PFSK-1 (cell line): Measurements from ENCODE around the gene FDXR.

ENCODE experiments used
- FOXP2 ChIP-seq: optimal IDR thresholded peaks from 2 replicates; pipeline ENCODE3; 2011; ENCODE audit warnings: borderline replicate concordance, control low read depth, inconsistent platforms; ENCODE audit not compliant: insufficient read depth; ENCODE audit errors: extremely low read length, extremely low read depth
- POLR2AphosphoS5 ChIP-seq: IDR thresholded peaks from 2 replicates; pipeline ENCODE4 v1.6.1; 2012; ENCODE audit warnings: low read depth, mild to moderate bottlenecking, control low read depth, low read length, moderate library complexity
- REST ChIP-seq, 2 experiments: IDR thresholded peaks; 2 replicates each; pipeline versions ENCODE4 v1.6.1 to v1.8.0; 2011 to 2012; ENCODE audit warnings: low read depth in 2 of 2, low read length in 2 of 2, control low read depth in 1 of 2, inconsistent platforms in 1 of 2, mild to moderate bottlenecking in 1 of 2, moderate library complexity in 1 of 2; ENCODE audit not compliant: insufficient read depth in 1 of 2
- SIN3A ChIP-seq: IDR thresholded peaks from 2 replicates; pipeline ENCODE4 v1.6.1; 2012; ENCODE audit warnings: mild to moderate bottlenecking, low read length, moderate library complexity, borderline replicate concordance; ENCODE audit not compliant: insufficient read depth
- TAF1 ChIP-seq: IDR thresholded peaks from 2 replicates; pipeline ENCODE4 v1.6.1; 2012; ENCODE audit warnings: low read length, control low read depth, borderline replicate concordance; ENCODE audit not compliant: insufficient read depth

FDXR gene

DNA sequence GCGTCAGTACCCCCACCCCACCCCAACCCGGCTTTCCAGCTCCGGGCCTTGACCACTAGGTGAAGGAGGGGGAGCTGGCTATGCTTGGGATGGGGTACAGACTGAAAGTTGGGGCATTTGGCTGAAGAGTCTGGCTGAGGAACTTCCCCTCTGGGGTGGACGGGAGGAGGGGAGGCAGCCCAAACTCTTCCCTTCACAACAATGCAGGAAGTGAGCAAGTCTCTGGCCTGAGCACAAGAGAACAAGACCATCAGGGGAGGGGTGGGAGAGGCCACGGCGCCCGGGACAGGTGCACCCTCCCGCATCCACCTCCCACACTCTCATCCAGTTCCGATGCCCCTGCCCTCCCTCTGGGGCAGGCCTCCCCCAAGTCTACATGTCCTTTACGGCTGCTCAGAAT is 44.6 kb upstream of the FDXR start:
- TF ChIP-seq REST (IDR thresholded peaks at IDR 0.05; ENCODE audit: insufficient read depth in 1 of 2, low read depth in 2 of 2, low read length in 2 of 2) (no peak), TAF1 (no peak), SIN3A (no peak), FOXP2 (no peak), POLR2AphosphoS5 (no peak)

DNA sequence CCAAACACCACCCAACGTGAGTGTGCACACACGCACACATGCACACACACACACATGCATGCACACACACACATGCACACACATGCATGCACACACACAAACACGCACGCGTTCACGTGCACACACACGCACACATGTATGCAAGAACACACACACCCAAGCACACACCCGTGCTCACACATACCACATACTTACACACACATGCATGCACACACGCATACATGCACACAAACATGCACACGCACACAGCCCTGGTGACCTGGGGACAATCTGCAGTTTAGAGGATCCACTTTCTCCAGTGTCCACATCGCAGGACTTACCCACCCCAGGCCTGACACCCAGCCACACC is 44.0 kb upstream of the FDXR start:
- TF ChIP-seq TAF1: no peak
- no peak for TF ChIP-seq POLR2AphosphoS5
- no peak for TF ChIP-seq SIN3A
- TF ChIP-seq FOXP2: no peak
- no peak for TF ChIP-seq REST (IDR thresholded peaks at IDR 0.05; ENCODE audit: insufficient read depth in 1 of 2, low read depth in 2 of 2, low read length in 2 of 2)

GRCh38 chr17:74916136-74916850 is 43.5 kb upstream of the FDXR start:
- TF ChIP-seq REST (IDR thresholded peaks at IDR 0.05; ENCODE audit: insufficient read depth in 1 of 2, low read depth in 2 of 2, low read length in 2 of 2): no peak
- no peak for TF ChIP-seq POLR2AphosphoS5
- no peak for TF ChIP-seq FOXP2
- TF ChIP-seq SIN3A: no peak
- TF ChIP-seq TAF1: no peak

DNA sequence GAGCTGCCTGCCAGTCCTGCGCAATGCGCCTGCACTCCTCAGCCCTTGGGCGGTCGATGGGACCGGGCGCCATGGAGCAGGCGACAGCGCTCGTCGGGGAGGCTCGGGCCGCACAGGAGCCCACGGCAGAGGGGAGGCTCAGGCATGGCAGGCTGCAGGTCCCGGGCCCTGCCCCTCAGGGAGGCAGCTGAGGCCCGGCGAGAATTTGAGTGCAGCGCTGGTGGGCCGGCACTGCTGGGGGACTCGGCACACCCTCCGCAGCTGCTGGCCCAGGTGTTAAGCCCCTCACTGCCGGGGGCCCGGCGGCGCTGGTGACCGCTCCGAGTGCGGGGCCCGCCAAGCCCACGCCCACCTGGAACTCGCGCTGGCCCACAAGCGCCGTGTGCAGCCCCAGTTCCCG is 34.2 kb upstream of the FDXR start:
- TF ChIP-seq POLR2AphosphoS5: no peak

DNA sequence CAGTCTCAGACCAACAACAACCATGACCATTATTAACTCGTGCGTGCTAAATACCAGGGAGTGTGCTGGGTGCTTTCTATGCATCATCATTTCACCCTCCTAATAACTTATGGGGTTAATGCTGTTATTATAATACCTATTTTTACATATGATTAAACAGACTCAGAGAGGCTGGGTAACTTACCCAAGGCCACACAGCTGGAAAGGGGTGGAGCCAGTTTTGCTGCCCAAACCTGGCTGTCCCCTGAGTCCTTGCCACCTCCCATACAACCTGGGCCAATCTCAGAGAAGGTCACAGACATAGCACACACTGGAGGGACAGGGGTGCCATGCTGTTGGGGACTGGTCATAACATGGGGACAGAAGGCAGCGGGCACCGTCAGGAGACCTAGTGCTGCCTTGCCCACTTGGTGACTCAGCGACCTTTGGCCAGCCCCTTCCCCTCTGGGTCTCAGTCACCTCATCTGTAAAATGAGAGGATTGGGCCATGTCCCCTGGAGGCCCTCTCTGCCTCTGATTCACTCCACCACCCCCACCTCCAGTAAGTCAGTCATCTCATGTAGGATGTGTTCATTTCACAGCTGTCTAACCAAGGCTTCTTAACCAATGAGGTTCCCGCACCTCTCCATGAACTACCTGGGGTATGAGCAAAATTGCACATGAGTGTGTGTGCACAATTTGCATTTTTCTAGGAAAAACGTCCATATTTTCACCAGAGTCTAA is 32.1 kb upstream of the FDXR start:
- no peak for TF ChIP-seq FOXP2

DNA sequence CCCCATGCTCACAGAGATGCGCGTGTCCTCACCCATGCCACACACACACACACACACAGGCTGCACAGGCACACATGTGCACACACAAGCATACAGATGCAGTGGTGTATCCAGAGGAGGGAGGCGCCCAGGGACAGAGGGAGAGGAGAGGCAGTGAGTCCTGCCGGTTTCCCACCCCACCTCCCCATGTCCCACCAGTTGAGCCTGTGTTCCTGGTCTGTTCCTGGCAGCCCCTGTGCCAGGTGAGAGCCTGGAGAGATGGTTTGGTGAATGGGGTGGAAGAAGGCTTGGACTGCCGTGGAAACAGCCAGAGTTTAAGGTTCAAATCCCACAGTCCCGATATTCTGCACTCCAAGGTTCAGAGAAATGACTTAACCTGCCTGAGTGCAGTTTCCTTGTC is 30.9 kb upstream of the FDXR start:
- no peak for TF ChIP-seq SIN3A

- TF ChIP-seq SIN3A (no peak), REST (IDR thresholded peaks at IDR 0.05; ENCODE audit: insufficient read depth in 1 of 2, low read depth in 2 of 2, low read length in 2 of 2) (no peak), POLR2AphosphoS5 (no peak), TAF1 (no peak), FOXP2 (no peak)
Observed at GRCh38 chr17:74903034-74903433, 30.2 kb upstream of the FDXR start.
